ENCODE data around the gene HDAC9.

The HDAC9 gene

GRCh38 chr7:18577096-18577771, 81.7 kb downstream of the HDAC9 start:
- no peaks in the 10 kb centered on the region for H3K27me3 ChIP-seq (ENCODE audit: low read length)
- no peak overlapping the region for H3K9ac ChIP-seq (ENCODE audit: low read length)
- H3K27ac ChIP-seq (ENCODE audit: low read depth, low read length), result no peak overlapping the region
- H3K9me2 ChIP-seq (replicated peaks; ENCODE audit: insufficient read depth, low read length), result no peaks in the 10 kb centered on the region
- H3K4me3 ChIP-seq (ENCODE audit: insufficient read depth, low read length, poor library complexity, severe bottlenecking), result no peak overlapping the region
- H3K79me2 ChIP-seq (ENCODE audit: insufficient read depth, low read length), result no peaks in the 10 kb centered on the region
- H3K4me2 ChIP-seq (ENCODE audit: low read depth, low read length, poor library complexity, severe bottlenecking), result no peak overlapping the region
- H2AFZ ChIP-seq (ENCODE audit: low read depth, low read length, severe bottlenecking), result no peak overlapping the region
- H3F3A ChIP-seq (ENCODE audit: insufficient read depth), result no peaks in the 10 kb centered on the region
- H3K9me3 ChIP-seq (ENCODE audit: insufficient read depth, low read length), result no peaks in the 10 kb centered on the region
- no peaks in the 10 kb centered on the region for H3K36me3 ChIP-seq (ENCODE audit: low read length)
- H4K20me1 ChIP-seq (ENCODE audit: low read depth, low read length), result no peaks in the 10 kb centered on the region
- TF ChIP-seq CTCF (IDR thresholded peaks at IDR 0.05; ENCODE audit: insufficient read depth, low read length, poor library complexity, severe bottlenecking) (no peak), EZH2phosphoT487 (conservative IDR thresholded peaks at IDR 0.05; ENCODE audit: low read length) (no peak)

GRCh38 chr7:18579698-18580097, 84.1 kb downstream of the HDAC9 start:
- Histone ChIP-seq H3K27me3 (ENCODE audit: low read length) (no peaks in the 10 kb centered on the region), H3F3A (ENCODE audit: insufficient read depth) (no peaks in the 10 kb centered on the region), H3K27ac (ENCODE audit: low read depth, low read length) (no peak overlapping the region), H3K36me3 (ENCODE audit: low read length) (no peaks in the 10 kb centered on the region), H4K20me1 (ENCODE audit: low read depth, low read length) (no peaks in the 10 kb centered on the region), H2AFZ (ENCODE audit: low read depth, low read length, severe bottlenecking) (no peak overlapping the region), H3K9me2 (replicated peaks; ENCODE audit: insufficient read depth, low read length) (no peaks in the 10 kb centered on the region), H3K9me3 (ENCODE audit: insufficient read depth, low read length) (no peaks in the 10 kb centered on the region), H3K9ac (ENCODE audit: low read length) (no peak overlapping the region), H3K79me2 (ENCODE audit: insufficient read depth, low read length) (no peaks in the 10 kb centered on the region), H3K4me3 (ENCODE audit: insufficient read depth, low read length, poor library complexity, severe bottlenecking) (no peak overlapping the region), H3K4me2 (ENCODE audit: low read depth, low read length, poor library complexity, severe bottlenecking) (no peak overlapping the region)
- TF ChIP-seq CTCF (IDR thresholded peaks at IDR 0.05; ENCODE audit: insufficient read depth, low read length, poor library complexity, severe bottlenecking), result no peak

DNA sequence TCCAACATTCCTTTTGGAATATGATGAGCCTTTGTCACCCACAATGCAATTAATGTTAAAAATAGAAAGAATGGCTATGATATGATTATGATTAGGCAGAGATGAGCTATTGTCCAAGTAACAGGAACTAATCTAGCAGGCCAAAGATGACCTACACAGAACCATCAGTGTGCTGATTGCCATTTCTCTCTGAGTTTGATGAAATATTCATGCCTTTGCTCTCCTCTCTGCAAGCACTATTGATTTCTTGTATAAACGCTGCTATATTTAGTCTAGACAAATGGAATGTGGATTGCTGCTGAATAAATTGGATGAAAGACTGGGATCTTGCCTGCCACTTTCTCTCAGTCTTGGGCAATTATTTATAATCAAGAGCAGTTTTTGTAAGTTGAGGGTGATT, 85.4 kb downstream of the HDAC9 start:
- H3K9ac ChIP-seq (ENCODE audit: low read length), result no peak overlapping the region
- H3K4me2 ChIP-seq (ENCODE audit: low read depth, low read length, poor library complexity, severe bottlenecking), result no peak overlapping the region
- no peak overlapping the region for H3K4me3 ChIP-seq (ENCODE audit: insufficient read depth, low read length, poor library complexity, severe bottlenecking)
- no peaks in the 10 kb centered on the region for H3K9me3 ChIP-seq (ENCODE audit: insufficient read depth, low read length)
- no peaks in the 10 kb centered on the region for H3K36me3 ChIP-seq (ENCODE audit: low read length)
- no peaks in the 10 kb centered on the region for H4K20me1 ChIP-seq (ENCODE audit: low read depth, low read length)
- H3K27me3 ChIP-seq (ENCODE audit: low read length), result no peaks in the 10 kb centered on the region
- no peak overlapping the region for H2AFZ ChIP-seq (ENCODE audit: low read depth, low read length, severe bottlenecking)
- H3K9me2 ChIP-seq (replicated peaks; ENCODE audit: insufficient read depth, low read length), result no peaks in the 10 kb centered on the region
- no peaks in the 10 kb centered on the region for H3F3A ChIP-seq (ENCODE audit: insufficient read depth)
- no peak overlapping the region for H3K27ac ChIP-seq (ENCODE audit: low read depth, low read length)
- no peaks in the 10 kb centered on the region for H3K79me2 ChIP-seq (ENCODE audit: insufficient read depth, low read length)
- TF ChIP-seq EZH2phosphoT487 (conservative IDR thresholded peaks at IDR 0.05; ENCODE audit: low read length) (no peak), CTCF (IDR thresholded peaks at IDR 0.05; ENCODE audit: insufficient read depth, low read length, poor library complexity, severe bottlenecking) (no peak)
